Suppressor macrophage treated with lipopolysaccharide for 1 hour (primary cell): ENCODE data around the gene ZNHIT2.
"Not testable (repeated sequence)": the region's sequence is repeated elsewhere in the genome, so short reads cannot be mapped to it uniquely, and the experiment has no call there.

ENCODE experiments used
- DNase-seq, 3 donors: peaks; one replicate each; pipeline ENCODE4 v3.0.0-alpha.2; 2020 to 2022

The ZNHIT2 gene

GRCh38 chr11:65118891-65119669 is 1.6 kb upstream of the ZNHIT2 start:
- not testable (repeated sequence) for DNase-seq

DNA sequence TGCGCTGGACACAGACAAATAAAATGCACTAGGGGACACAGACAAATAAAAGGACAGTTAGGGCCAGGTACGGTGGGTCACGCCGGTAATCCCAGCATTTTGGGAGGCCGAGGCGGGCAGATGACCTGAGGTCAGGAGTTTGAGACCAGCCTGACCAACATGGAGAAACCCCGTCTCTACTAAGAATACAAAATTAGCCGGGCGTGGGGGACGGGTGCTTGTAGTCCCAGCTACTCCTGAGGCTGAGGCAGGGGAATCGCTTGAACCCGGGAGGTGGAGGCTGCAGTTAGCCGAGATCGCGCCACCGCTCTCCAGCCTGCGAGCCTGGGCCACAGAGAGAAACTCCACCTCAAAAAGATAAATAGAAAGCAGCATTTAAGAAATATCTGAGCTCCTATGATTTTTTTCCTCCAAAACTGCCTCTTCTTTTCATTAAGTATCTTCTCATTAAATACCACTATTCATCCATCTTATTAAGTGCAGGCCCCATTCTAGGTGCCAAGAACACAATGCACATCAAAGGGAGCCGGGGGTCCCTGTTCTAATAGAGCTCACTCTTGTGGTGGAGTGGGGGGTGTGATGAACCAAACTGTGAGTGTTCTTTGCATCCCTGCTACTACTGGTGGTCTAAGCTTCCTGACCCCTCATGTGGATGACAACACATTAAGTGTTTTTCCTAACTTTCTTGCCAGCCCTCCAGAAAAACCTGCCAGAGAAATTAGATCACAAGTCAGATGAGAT is 766 bp upstream of the ZNHIT2 start:
- no peak for DNase-seq

GRCh38 chr11:65116370-65117205 is 913 bp downstream of the ZNHIT2 start:
- peak; percentile 56 to 62 (median 61) for DNase-seq

GRCh38 chr11:65115361-65116082 is 2.0 kb downstream of the ZNHIT2 start:
- no peak for DNase-seq

GRCh38 chr11:65114538-65115171 is 2.8 kb downstream of the ZNHIT2 start:
- DNase-seq = no peak

- no peak for DNase-seq
Observed at GRCh38 chr11:65113839-65114238, 3.7 kb downstream of the ZNHIT2 start.

DNA sequence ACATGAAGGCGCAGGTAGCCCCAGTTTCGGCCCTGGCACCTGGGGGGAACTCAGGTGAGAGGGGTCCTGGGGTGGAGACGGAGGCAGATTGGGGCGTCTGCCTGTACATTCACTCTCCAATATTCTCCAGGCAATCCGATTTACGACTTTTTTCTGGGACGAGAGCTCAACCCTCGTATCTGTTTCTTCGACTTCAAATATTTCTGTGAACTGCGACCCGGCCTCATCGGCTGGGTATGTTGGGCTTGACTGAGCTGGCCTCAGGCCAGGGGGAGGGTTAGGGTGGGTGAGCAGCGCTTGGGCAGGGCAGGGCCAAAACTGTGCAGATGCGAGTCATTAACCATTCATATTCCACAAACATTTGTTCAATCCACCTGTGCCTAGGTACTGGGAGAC is 4.1 kb downstream of the ZNHIT2 start:
- DNase-seq = no peak

GRCh38 chr11:65112546-65113360 is 4.7 kb downstream of the ZNHIT2 start:
- peak; percentile 65 to 86 (median 70) for DNase-seq

DNA sequence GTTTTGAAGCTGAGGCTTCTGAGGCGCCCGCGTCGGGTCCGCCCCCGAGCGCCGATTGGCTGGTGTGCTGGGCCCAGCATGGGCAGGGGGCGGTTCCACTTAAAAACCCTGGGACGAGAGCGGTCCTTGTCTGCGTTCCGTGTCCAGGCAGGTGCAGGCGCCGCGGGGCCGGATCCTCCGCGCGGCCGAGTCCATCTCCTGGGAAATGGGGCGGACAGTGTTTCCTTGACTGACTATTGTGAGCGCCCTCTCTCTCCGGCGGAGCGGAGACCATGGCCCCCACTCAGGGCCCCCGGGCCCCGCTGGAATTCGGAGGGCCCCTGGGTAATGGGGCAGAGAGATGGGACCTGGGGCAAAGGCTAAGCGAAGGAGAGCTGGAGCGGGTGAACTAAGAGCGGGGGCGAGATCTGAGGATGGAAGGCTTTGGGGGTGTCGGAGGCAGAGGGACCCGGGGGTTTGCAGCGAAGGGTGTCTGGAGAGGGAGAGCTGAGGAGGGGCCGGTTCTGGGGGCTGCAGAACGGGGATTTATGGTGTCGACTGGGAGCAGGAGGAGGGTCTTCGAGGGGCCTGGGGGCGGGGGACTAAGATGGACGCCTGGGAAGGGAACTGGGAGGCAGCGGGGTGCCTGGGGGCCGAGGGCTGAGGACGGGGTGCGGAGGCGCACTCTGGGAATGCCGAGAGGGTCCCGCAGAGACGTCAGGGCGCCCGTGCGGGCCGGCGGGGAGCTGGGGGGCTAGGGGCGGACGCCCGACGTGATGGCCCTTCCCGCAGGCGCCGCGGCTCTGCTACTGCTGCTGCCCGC is 5.6 kb downstream of the ZNHIT2 start, which contains the start of gene TM7SF2:
Gene TM7SF2 (plus strand): TSS at position 129 of the 802 bp plus-strand sequence. CDS start 144 bp downstream, at position 273.
- DNase-seq = peak; percentile 94 to 99 (median 97)

GRCh38 chr11:65111159-65111743 is 6.2 kb downstream of the ZNHIT2 start:
- no peak for DNase-seq

DNA sequence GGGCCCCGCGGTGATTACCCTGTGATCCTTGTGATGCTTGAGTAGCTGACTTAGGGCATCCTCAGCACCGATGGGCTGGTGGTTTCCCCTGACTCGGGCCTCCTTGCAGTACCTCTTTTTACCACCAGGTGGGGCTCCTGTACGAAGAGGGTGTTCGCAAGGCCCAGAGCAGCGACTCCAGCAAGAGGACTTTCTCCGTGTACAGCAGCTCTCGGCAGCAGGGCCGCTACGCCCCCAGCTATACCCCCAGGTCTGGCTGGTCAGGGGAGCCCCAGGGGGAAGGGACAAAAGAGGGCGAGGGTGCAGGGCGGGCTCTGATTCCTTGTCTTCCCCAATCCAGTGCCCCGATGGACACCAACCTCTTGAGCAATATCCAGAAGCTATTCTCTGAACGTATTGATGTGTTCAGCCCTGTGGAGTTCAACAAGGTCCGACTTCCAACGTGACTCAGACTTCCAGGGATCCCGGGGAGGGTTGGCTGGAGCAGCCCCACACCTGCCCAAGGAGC is 7.1 kb downstream of the ZNHIT2 start:
- peak; percentile 89 to 95 (median 93) for DNase-seq

DNA sequence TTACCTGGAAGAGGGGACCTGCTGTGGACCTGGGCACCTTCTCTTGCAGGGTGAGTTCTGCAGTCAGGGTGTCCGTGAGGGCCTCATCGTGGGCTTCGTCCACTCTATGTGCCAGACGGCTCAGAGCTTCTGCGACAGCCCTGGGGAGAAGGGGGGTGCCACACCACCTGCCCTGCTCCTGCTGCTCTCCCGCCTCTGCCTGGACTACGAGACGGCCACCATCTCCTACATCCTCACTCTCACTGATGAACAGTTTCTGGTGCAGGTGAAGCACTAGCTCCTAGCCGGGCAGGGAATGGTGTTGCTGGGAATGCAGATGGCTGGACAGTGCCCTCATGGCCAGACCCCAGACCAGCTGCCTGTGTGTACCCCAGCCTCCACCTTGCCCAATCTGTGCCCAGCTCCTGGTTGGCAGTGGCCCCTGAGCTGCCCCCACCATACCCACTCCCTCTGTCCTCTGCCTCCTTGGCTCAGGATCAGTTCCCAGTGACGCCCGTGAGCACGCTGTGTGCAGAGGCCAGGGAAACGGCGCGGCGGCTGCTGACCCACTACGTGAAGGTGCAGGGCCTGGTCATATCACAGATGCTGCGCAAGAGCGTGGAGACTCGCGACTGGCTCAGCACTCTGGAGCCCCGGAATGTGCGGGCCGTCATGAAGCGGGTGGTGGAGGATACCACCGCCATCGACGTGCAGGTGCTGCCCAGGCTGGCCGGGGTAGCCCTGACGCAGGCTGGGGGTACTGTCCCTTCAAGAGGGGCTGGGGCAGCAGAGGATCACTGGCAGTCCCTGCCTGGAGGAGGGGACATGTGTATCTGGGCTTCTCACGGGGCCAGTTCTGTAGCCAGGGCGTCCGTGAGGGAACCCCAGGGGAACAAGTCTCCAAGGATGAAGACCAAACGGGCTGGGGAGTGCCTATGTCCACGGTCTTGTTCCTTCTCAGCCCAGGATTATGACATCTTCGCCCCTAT is 8.0 kb downstream of the ZNHIT2 start:
- no peak for DNase-seq

- DNase-seq = no peak
Observed at GRCh38 chr11:65108469-65109123, 8.9 kb downstream of the ZNHIT2 start.

DNA sequence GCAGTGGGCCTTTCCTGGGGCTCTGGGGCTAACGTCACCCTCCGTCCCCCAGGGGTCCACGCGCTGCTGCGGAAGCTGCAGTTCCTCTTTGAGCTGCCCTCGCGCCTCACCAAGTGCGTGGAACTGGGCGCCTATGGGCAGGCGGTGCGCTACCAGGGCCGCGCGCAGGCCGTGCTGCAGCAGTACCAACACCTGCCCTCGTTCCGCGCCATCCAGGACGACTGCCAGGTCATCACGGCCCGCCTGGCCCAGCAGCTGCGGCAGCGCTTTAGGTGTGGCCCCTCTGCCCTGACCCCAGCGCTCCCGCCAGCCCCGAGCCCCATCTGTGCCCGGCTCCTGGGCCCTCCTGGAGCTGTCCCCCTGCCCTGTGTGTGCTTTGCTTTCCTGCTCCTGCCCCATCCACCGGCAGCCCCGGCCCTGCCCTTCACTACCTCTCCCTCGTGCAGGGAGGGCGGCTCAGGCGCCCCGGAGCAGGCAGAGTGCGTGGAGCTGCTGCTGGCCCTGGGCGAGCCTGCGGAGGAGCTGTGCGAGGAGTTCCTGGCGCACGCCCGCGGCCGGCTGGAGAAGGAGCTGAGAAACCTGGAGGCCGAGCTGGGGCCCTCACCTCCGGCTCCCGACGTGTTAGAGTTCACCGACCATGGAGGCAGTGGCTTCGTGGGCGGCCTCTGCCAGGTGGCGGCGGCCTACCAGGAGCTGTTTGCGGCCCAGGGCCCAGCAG is 9.6 kb downstream of the ZNHIT2 start:
- DNase-seq = no peak

DNA sequence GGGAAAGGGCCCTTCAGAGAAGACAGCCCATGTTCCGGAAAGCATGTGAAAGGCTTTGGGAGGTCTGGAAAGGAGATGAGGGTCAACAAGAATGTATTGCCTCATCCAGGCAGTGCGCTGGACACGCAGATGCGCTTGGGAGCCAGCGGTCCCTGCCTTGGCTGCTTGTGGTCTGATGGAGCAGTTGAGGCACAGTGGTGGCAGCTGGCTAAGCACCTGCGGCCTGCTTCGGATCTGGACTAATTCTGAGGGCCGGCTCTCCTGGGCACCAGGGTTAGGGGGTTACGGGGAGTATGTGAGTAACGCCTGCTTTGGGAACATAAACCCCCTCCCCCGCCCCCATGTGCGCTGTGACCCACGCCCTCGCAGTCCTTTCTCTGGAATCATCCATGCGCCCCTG is 10.4 kb downstream of the ZNHIT2 start:
- DNase-seq = no peak

- no peak for DNase-seq
Observed at GRCh38 chr11:65104628-65105027, 12.9 kb downstream of the ZNHIT2 start.

DNA sequence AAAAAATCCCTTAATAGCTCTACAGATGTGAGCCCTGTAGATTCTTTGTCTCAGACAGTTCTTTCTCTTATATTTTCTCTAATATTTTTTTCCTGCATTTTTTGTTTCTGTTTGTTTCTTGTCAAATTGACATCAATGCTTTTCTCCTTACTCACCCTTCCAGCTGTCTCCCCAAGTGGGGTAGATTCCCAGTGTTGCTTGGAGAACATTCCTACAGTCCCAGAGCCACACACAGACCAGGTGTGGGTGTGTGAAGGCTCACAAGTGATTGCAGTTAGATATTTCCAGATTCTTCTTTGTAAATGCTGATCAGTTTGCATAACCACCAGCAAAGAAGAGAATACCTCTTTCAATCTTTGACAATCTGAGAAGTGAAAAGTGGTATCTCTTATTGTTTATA is 14.0 kb downstream of the ZNHIT2 start:
- no peak for DNase-seq
